GM21529 (cell line): ENCODE measurements around the gene RAPSN.

Experiments used
- ATAC-seq: cut with Tn5 transposase; IDR thresholded peaks from one replicate; pipeline ENCODE4 v1.9.1; 2021; ENCODE audit not compliant: unreplicated experiment

RAPSN gene

DNA sequence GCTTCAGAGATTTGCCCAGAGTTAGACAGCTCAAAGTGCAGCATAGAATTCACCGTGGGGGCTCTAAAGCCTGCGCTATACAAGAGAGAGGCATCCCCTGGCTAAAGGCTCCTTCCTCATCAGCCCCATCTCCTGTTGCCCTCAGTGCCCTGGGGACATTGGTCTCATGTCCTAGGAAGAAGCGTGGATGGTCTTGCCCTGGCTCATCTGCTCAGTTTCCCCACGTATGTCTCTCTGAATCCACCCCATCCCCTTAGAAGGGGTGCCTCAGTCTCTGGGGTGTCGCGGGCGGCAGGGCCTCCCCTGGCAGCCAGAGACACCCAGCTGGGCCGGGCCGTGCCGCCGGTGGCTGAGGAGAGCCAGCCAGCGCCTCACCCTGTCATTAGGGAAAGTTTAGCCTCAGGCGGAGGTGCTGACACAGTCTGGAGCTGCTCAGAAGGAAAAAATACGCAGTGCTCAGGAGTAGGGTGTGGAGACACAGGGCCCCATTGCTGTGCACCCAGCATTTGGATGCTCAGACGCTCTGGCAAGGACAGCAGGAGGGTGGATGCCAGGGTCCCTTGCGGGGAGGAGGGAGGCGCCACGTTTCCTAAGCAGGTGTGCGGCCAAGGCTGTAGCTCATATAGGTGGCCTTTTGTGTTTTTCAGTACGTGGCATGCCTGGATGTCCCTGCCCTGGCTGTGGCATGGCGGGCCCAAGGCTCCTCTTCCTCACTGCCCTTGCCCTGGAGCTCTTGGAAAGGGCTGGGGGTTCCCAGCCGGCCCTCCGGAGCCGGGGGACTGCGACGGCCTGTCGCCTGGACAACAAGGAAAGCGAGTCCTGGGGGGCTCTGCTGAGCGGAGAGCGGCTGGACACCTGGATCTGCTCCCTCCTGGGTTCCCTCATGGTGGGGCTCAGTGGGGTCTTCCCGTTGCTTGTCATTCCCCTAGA, 39.2 kb downstream of the RAPSN start:
- no peak for ATAC-seq

DNA sequence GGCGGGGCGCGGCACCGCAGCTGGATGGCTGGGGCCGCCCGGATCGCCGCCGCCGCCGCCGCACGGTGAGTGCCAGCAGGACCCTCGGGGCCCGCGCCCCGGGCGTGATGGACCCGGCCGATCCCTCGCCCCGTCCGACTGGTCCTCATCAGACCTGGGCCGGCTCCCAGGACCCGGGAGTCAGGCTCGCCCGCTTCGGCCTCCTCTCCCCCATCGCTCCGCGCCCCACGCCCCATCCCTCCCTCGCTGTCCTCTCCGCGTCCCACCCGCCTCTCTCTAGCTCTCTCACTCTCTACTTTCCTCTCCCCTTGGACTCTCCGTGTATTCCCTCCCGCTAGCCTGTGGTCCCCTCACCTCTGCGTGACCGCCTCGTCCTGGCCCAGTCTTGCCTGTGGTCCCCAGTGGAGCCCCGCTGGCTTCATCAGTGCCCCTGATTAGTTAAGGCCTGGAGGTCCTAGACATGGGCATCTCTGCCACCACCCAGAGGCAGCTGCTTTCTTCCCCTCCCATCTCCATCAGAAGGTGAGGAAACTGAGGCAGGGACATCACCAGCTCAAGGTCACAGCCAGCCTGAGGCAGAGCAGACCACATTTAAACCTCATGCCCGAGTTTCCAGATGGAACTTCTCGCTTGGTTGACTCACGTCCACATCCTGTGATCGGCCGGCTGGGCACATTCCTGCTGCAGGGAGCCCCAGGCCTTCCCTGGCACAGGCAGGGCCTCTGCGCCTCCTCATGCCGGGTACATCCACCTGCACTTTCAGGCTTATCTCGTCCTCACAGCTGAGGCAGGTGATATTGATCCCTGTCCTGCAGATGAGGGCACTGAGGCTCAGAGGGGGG, 40.1 kb downstream of the RAPSN start:
- ATAC-seq = no peak

DNA sequence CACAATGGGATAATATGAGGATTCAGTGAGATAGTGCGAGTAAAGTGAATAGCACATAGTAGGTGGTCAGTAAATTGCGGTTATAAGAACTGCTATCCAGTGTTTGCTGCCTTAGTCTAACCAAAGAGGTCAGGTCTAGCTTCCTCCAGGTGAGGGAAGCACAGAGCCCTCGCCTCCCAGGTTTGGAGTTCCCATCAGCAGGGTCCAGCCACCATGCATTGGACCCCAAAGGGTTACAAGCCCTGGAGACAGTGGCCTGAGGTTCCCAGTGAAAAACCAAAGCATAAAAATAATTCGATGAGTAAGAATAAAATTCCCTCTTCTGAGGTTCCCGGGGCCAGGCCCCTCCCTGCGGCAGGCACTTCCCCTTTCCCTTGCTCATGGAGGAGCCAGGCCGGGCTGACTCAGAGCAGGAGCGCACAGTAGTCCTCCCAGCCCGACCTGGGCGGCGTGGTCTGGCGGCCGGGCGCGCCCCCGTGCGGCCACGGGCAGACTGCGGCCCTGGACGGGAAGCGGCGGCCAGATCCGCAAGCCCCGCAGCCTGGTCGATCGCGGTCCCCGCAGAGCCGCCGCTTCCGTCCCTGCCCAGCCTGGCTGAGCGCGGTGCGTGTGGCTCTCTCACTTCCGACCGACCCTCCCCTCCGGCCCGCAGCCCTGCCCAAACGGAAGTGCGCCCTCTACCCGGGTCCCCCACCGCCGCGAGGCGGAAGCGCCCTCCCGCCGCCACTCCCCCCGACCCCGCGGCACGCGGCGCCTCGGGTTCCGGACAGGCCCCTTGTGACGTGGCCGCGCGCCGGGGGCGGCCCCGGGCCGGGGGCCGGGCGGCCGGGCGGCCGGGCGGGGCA, 41.0 kb downstream of the RAPSN start, which contains the start of gene SLC39A13:
Gene SLC39A13 (plus strand): TSS at position 845 of the 845 bp plus-strand sequence. CDS start 1,505 bp downstream, outside the sequence.
- peak; percentile 85 for ATAC-seq

DNA sequence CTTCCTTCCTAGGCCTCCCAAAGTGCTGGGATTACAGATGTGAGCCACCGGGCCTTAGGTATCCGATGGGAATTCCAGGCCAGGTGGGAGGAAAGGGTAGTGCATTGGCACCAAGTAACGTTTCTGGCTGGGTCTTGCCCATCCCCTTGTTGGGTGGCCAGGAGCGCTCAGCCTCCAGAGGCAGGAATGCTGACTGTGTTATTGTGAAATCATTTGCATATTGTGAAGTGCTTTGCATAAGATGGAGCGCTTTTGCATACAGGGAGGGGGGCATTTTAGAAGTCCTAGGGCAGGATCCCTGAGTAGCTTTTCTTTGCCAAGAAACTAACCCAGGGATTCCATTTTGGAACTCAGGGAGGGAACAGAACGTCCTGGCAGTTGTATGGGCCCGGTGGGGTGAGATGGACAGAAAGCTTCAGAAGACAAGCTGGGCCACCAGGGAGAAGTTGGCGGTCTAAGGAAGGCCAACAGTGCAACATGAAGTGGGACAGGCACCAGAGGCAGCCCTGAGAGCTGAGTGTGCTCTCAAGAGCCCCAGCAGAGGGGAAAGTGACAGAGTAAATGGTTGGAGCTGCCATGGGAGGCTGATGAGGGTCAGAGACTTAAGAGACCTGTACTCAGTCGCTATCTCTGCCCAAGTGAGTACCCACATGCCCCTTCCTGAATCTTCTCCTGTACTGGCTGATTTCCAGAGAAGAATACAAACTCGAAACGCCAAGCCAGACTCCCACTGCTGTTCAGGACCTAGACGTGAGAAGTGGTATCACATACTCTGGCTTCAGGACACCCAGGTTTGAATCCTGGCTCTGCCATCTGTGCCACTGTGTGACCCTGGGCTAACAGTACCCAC, 41.8 kb downstream of the RAPSN start:
- no peak for ATAC-seq

DNA sequence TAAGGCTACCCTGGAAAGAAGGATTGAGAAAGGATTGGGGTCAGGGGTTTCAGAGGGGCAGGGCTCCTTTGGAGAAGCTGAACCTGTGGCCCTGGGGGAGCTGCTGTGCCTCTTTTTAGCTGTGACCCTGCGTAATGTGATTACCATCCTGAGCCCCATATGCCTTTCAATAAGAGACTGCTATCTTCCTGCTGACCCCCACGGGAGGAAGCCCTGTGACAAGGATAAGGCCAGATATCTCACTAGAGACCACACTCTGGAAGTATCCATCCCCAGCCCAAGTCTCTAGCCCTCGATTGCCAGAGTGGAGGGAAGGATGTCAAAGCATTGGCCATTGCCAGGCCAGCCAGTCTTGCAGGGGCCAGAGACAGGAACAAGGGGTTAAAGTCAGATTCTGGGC, 45.4 kb downstream of the RAPSN start:
- no peak for ATAC-seq

DNA sequence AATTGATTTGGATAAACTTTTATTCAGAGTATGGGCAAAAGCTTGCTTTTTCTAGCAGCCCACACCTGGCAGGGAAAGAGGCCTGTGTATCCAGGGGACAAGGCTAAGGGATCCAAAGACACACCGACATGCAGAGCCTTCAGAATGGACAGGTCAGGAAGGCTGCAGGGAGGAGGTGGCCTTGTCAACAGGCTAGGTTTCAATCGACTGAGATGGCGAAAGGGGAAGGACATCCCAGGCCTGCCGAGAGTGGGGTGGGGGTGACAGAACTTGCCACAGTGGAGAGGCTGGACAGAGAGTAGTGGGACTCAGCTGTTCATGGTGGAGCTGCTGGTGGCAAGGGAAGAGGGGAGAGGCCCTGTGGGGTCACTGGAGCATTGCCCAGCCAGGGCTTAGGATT, 45.8 kb downstream of the RAPSN start:
- no peak for ATAC-seq

DNA sequence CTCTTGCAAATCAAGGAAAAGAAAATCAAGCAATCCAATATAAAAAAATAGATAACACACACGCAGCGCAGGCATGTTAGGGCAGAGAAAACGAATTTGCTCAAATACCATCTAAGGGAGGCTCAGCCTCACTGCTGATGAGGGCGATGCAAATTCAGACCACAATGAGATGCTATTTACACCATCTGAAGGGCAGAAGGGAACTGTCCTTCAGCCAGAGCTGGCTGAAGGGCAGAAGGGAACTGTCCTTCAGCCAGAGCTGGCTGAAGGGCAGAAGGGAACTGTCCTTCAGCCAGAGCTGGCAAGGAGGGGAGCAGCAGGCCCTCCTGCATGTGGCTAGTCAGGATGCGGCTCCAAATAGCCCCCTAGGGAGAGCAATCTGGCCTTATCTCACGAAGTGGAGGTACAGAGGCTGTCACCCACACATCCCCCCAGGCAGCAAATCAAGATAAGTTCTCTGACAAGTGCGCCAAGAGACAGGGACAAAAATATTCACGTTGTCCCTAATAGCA, 48.1 kb downstream of the RAPSN start:
- ATAC-seq = peak; percentile 79

DNA sequence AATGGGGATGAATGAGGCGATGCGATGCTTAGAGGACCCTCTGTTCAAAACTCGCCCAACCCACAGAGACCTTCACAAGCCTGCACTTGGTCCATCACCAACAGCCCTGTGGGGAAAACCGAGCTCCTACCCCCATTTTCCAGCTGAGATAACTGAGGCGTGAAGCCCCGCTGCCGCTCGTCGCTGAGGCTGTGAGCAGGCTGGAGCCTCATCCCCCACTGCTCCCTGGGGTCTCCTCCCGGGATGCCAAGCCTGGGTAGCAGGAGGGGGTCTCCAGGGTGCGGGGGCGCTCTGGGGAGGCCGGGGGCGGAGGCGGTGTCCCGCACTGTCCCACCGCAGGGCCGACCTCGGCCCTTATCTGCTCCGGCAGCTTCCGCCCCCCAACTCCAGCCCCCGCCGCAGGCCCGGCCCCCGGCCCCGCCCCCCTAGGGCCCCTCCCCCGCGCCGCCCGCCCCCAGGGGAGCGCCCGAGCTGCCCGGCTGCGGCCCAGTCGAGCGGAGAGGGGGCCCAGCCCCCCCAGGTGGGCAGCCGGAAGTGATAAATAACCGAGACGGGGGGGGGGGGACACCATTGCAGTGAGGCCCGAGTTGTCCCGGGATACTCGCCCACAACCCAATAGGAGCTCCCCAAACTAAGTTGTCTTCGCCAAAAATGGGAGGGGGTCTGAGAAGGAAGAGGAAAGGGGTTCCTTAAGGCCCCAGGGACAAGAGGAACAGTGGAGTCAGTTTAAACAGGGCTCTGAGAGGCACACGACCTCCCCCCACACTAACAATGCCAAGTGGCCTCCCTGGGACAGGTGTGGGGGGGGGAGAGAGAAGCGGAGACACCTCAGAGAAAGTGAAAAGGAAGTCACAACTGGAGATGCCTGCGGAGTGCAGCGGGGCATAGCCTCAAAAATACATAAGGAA, 48.8 kb downstream of the RAPSN start:
- peak; percentile 57 for ATAC-seq

DNA sequence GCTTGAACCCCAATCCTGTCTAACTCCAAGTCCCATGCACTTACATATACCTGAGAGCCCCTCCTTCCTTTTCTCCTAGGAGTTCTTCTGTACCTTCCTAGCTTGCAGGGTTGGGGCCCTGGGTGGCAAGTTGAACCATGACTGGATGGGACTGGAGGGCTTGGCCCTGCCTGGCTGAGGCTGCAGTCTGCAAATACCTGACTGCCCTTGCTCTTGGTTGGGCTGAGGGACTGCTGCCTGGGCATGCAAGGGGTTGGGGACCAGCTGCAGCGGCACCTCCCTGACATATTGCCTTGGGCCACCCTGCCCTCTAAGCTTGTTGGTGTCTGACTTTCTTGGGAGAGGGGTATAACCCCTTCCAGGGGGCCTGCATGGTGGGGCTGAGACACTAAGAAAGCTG, 50.4 kb downstream of the RAPSN start:
- ATAC-seq = no peak

DNA sequence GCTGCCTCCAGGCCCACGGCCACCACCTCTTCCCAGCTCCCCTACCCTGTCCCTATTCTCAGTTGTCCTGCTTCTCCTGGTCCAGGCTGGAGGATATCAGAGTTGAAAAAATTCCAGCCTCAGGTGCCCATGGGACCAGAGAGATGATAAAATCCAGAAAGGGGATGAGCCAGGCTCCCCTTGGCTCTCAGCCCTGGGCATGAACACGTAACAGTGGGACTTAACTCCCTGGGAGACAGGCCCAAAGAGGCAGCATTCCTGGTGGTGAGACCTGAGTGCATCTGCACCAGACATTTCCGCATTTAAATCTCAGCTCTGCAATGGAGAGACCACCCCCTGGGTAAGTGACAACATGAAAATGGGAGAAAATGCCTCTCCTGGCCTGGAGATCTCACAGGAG, 50.9 kb downstream of the RAPSN start:
- ATAC-seq = no peak

DNA sequence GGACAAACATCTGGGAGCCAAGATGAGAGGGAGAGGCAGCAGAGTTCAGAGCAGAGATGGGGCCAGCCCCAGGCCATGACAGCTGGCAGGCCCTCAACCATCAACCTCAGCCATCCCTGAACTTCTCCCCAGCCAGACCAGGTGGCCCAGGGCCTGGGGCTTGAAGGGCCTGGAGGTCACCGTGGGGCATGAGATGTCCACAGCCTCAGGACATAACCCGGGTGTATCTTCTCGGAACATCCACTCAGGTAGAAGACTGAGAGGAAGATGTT, 53.0 kb downstream of the RAPSN start:
- ATAC-seq = no peak

DNA sequence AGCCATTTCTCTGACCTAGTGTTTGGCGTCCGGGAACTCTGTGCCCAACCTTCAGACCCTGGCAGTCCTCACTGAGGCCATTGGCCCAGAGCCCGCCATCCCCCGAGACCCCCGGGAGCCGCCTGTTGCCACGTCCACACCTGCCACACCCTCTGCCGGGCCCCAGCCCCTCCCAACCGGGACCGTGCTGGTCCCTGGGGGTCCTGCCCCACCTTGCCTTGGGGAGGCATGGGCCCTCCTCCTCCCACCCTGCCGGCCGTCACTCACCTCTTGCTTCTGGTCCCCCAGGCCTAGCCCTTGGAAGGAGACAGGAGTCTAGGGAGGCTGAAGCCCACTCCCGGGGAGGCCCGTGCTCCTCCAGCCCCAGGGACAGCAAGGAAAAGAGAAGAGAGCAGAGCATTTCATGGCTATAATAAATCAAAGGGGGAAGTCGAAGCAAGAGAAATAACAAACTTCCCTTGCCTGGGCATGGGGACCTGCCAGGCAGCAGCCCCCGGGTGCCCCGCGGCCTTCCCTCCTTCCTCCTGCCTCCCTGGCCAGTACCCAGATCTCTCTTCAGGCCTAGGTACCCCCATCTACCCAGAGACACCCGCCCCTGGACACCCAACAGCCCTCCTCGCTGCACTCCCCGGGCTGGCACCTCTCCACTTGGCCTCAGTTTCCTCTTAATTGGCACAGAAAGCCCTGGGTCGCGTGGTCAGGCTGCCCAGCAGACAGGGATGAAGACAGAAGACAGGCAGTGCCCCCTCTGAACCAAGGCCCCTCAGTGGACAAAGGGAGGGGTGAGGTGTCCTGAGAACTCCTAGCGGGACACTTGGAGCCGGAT, 53.5 kb downstream of the RAPSN start:
- ATAC-seq = no peak

DNA sequence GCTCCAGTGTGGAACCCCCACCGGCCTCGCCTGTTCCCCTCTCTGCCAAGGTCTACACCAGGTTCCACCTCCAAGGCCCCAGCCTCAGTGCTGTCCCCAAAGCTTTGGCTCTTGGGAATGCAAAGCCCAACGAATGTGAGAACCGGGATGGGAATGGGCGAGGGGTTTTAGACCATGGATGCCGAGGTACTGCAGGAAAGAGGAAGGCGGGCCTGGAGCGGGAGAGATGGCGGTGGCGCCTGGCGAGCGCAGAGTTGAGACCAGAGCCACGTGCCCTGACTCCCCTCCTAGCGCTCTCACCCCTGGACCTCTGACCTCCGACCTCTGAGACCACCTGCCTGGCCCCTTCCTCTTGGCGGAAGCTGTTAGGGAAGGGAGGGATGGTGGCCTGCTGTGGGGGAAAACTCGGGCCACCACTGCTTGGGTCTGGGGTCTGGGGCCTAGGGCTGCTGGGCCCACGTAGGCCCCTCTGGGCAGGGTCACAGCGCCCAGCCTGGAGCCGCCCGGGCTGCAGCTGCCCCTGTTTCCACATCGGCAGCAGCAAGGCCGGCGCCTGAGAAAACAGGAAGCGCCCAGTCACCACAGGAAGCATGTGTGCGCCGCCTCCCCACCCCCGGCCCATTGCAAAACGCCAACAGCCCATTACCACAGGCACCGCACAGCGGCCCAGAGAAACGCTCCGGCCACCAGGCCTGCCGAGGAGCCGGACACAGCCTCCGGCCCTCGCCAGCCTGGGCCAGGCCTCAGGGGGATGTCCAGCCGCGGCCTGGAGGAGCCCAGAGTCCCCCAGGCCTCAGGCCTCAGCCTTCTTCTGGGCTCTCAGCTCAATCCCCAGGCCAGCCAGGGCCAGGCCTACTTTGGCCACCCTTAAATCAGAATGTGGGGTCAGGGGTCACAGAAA, 54.4 kb downstream of the RAPSN start:
- ATAC-seq = peak; percentile 70

DNA sequence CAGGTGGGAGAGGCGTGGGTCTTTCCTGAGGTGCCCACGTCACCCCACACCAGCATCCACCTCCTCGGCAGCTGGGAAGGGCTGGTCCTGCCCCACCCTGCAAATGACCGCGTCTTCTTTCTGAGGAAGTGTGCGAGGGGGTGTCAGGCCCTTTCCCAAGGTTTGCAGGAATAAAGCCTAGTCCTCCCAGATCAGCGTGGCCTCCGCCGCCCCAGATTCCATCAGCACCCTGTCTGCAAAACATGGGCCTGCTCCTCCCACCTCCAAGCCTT, 55.0 kb downstream of the RAPSN start:
- no peak for ATAC-seq

DNA sequence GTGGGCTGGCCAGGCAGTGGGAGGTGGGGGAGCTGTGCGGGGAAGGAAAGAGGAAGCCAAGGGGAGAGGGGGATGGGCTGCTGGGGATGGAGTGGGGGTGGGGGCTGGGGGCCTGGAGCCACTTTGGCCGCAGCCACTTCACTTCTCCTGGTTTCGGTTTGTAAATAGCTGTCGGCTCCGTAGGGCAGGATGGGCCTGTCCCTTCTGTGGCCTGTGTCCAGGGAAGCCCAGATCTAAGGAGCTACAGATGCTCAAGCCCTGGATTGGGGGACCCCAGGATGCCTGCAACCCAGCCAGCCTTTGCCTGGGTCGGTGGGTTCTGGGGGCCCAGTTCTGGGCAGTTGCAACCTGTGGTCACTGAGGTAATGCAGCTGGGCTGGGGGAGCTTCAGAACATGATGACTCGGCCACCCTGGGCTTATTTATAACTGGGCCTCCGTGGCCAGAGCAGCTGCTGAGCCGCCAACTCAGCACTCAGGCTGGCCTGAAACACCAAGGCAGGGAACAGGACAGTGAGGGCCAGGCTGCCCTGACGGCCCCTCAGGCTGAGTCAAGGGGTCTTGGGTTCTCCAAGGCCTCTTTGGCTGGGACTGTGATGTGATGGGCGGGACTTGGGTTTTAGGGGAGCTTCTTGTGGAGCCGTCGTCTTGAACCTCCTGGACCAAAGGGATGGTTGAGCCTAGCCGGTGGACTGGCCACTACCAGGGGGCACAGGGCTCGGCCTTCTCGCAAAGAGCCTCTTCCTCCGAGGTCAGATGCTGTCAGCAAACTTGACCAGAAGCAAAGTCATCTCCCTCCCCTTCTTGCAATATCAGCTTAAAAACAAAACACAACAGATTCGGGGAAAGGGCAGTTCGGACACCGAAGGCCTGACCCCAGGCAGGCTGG, 55.5 kb downstream of the RAPSN start:
- no peak for ATAC-seq

DNA sequence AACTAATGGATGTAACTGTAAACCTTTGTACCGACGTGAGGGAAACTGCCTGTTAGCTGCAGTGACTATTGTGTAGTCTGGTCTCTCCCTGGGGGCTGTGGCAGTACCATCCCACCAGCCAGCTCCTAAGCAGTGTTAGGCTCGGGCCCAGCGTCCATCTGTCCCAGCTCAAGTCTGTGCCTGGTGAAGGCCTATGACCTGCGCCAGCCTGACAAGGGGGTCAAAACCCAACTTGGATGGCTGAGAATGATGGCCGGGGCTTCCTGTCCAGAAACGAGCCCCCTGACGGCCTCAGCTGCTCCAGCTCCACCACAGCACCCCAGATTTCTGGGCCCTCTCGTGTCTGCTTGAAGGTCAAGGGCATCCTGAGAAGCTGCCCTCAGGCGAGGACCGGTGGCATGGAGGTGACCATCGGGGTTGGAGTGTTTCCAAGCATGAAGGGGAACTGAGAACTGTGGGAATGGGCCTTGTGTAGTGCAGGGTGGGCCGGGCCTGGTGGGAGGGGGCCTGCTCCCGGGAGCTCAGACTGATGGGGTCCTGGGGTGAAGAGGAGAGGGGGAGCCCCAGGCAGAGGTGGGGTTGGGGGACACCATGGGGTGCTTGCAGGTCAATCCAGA, 56.3 kb downstream of the RAPSN start:
- ATAC-seq = no peak
